NCI-H146 treated with DMSO at 0.1 percent for 48 hours (cell line): ENCODE data around the gene LGI4.
A peak's percentile ranks its signal among the peaks of the same experiment; 100 is the strongest.
"Not testable (repeated sequence)": the region's sequence is repeated elsewhere in the genome, so short reads cannot be mapped to it uniquely, and the experiment has no call there.

Experiments used
- DNase-seq: peaks from one replicate; lab custom pipeline; 2025; ENCODE audit not compliant: unreplicated experiment; lab: John Stamatoyannopoulos, UW

Gene LGI4

DNA sequence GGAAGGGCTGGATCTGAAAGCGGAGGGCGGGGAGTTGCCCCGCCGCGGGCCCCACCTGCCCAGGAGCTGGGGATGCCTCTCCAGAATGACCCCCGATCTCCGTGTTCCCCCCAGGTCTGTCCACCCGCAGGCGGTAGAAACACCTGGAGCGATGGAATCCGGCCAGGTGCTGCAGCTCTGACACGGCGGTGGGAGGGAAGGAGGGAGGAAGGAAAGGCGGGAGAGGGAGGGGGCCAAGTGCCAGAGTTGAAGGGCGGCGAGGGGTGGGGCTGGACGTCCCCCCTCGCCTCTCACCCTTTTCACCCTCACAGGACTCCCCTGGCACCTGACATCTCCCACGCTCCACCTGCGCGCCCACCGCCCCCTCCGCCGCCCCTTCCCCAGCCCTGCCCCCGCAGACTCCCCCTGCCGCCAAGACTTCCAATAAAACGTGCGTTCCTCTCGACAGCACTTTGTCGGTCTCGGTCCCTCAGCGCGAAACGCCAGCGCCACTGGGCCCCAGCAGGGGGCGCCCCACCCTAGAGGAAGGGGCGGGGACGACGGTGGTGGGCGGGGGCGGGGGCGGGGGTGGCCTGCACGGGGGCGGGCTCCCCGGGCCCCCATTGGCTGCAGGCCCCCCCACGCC, 7.9 kb upstream of the LGI4 start:
- DNase-seq: no peak

GRCh38 chr19:35141837-35142605, 7.2 kb upstream of the LGI4 start:
- no peak for DNase-seq

- DNase-seq: no peak
These were observed 6.3 kb upstream of the LGI4 start for GRCh38 chr19:35140962-35141836.

DNA sequence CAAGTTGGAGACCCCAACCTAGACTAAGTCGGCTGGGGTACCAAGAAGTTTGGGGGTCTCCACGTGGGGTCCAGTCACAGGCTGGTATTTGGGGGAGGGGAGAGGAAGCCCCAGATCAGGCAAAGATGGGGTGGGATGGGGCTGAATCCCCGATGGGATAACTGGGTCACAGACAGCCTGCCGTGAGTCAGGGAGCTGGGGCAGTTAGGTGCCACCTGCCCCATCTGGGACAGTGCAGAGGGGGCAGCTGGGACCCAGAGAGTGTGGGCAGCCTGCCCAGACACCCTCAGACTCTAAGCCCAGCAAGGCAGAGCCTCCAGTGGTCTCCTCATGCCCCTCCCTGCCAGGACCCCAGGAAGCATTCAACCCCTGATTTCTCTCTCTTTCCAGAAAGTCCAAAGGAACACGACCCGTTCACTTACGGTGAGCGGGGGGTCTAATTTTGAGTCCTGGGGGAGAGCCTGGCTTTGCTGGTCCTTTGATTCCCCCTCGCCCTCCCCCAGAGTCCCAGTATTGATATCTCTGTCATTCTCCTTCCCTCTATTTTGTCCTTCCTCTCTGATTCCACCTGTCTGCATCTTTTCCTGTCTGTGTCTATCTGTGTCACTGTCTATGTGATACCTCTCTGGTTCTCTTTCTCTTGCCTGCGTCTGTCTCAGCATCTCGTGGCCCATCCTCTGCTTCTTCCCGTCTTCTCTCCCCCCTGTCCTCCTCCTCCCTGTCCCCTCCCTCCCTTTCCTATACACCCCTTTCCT, 5.5 kb upstream of the LGI4 start:
- DNase-seq: no peak

DNA sequence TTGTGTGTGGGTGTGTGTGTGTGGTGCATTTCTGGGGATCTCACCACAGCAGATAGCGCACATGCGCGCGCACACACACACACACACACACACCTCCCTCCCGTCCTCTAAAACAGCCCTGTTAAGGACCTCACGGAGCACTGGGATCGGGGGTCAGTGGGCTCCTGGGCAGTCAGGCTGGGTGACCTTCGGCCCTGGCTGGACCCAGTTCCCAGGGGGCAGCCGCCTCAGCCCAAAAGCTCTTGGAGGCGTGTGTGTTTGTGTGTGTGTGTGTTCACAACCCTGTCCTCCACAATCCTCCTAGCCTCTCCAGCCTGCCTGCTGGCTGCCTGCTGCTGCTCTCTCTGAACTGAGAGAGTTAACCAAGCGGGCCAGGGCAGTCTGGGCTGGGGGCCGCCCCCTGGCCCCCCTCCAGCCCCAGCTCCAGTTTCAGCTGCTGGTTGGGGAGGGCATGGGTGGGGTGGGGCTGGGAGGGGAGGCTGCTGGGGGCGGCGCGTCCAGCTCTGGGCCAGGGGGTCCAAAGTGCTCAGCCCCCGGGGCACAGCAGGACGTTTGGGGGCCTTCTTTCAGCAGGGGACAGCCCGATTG, 3.5 kb upstream of the LGI4 start, which contains the start of gene FXYD1:
Gene FXYD1 (plus strand): TSS at position 520 of the 588 bp plus-strand sequence. CDS start 1,256 bp downstream, outside the sequence.
- DNase-seq: no peak

GRCh38 chr19:35136977-35137702, 2.3 kb upstream of the LGI4 start:
- no peak for DNase-seq

GRCh38 chr19:35136231-35136630, 1.4 kb upstream of the LGI4 start:
- DNase-seq: no peak

DNA sequence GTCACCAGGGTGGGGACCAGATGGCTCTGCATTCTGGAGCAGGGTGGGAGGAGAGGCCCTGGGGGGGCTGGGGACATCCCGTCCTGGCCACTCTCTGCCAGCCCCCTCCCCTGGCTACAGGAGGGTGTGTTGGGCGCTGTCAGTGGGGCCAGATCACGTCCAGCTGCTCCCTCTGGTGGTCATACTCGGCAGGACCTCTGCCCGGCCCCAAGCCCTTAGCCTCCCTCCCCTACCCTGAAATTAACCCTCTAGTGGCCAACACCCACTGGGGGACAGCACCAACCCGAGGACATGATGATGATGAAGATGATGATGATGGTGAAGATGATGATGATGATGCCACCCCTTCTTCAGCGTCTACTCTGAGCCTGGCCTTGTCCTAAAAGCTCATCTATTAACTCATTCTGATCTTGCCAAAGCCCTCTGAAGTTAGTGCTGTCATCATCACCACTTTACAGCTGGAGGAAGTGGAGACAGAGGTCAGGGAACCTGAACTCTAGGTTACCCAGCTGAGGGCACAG, 590 bp upstream of the LGI4 start:
- DNase-seq: peak; percentile 35

GRCh38 chr19:35133826-35134225, 1.0 kb downstream of the LGI4 start:
- DNase-seq: no peak

- DNase-seq: no peak
These were observed 2.6 kb downstream of the LGI4 start for GRCh38 chr19:35132254-35132653.

- no peak for DNase-seq
These were observed 3.8 kb downstream of the LGI4 start for GRCh38 chr19:35130761-35131720.

- not testable (repeated sequence) for DNase-seq
These were observed 5.1 kb downstream of the LGI4 start for GRCh38 chr19:35129724-35130274.

DNA sequence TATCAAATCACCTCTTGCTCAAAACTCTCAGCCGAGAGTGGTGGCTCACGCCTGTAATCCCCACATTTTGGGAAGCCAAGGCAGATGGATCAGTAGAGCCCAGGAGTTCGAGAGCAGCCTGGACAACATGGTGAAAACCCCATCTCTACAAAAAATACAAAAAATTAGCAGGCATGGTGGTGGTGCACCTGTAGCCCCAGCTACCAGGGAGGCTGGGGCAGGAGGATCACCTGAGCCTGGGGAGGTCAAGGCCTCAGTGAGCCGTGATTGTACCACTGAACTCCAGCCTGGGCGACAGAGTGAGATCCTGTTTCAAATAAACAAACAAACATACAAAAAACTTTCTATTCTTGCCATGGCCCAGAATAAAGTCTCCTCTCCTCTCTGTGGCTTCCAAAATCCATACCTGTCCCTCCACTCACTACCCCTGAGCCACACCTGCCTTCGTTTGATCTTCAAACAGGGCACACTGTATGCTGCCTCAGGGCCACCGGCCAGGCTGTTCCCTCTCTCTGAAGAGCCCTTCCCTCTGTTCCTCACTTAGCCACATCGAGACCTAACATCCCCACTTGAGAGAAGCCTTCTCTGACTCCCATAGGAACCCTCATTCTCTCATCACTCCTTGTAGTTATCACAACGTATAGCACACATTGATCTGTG, 6.3 kb downstream of the LGI4 start:
- DNase-seq: no peak

DNA sequence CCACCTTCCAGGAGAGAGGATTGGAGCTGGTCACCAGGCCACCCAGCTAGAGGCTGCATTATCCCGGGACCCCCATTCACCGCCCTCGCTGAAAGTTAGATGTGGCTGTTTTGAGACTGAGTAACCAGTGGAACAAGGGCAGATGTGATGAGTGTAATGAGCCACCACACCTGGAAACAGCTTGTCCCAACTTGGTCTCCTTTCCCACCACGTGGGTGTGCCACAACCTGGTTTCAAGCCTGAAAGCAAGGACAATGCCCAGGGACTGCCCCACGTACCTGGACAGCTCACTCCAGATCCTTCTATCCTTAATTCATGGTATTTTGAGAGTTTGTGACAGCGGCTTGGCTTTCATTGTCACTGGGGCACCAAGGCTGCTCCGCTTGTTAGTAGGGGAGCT, 7.0 kb downstream of the LGI4 start:
- DNase-seq: no peak

DNA sequence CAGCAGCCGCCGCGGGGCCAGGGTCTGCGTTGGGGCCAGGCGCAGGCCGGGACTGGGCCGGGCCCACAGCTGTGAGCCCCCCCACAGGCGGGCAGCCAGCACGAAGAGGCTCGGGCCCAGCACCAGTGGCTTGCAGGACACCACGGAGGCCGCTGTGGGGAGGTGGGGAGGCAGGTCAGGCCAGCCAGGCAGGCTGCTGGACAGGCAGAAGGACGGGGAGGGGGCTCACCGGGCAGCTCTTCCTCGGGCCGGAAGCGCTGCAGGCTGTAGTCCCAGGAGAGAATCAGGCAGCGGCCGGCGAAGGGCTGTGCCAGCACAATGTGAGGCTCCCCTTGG, 8.3 kb downstream of the LGI4 start:
- no peak for DNase-seq

DNA sequence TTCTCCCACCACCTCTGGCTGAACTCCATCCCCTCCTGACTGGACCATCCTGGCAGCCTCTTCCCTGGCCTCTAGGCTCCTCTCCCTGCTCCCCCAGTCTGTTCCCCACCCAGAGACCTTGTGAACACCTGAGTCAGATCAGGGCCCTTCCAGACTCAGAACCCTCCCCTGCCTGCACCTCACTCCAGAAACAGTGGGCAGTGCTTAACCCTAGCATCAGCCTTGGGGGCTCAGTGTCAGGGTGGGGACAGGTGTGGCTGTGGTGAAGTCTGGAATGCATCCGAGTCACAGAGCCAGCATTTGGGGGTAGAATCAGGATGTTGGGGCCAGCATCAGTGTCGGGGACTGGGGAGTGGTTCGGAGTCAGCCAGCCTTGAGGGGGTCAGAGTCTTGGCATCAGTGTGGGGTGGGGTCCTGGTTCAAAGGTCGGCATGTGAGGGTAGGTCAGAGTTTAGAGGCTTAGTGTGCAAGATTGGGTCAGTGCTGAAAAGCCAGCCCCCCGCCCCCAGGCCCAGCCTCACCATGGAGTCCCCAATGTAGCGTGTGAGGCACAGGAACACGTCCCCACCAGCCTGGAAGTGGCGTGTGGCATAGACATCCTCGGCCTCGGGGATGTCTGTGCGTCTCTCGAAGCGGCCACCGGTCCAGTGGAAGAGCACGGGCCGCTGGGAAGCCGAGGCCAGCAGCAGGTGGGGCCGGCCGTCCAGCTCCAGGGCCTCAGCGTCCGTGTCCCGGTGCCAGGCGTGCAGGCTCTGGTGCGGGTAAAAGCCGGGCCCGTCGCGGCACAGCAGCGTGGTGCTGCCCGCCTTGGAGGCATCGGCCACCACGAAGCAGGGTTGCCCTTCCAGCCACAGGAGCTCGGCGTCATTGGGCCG, 8.9 kb downstream of the LGI4 start:
- no peak for DNase-seq

- no peak for DNase-seq
These were observed 9.6 kb downstream of the LGI4 start for GRCh38 chr19:35125270-35125717.
